IPS DF 19.7 (cell line): ENCODE results near the gene RBM39.
"Not testable (repeated sequence)": the region's sequence is repeated elsewhere in the genome, so short reads cannot be mapped to it uniquely, and the experiment has no call there.

Experiments
- DNase-seq: peaks from one replicate; pipeline ENCODE4 v3.0.0-alpha.2; 2013; ENCODE audit warnings: low read depth, low spot score

The RBM39 gene

GRCh38 chr20:35741892-35742740 is at the start of gene RBM39:
TSS of gene RBM39 (minus strand) at chr20:35742260. CDS start at chr20:35740874, 1,386 bp downstream.
- DNase-seq, result peak; percentile 100

- no peak for DNase-seq
These were observed 49.8 kb upstream of the RBM39 start for GRCh38 chr20:35791821-35792220.

GRCh38 chr20:35791097-35791496 is 49.0 kb upstream of the RBM39 start:
- no peak for DNase-seq

GRCh38 chr20:35788796-35789195 is 46.7 kb upstream of the RBM39 start:
- DNase-seq, result no peak

- not testable (repeated sequence) for DNase-seq
These were observed 43.5 kb upstream of the RBM39 start for GRCh38 chr20:35785541-35785940.

- DNase-seq, result not testable (repeated sequence)
These were observed 41.8 kb upstream of the RBM39 start for GRCh38 chr20:35783811-35784210.

DNA sequence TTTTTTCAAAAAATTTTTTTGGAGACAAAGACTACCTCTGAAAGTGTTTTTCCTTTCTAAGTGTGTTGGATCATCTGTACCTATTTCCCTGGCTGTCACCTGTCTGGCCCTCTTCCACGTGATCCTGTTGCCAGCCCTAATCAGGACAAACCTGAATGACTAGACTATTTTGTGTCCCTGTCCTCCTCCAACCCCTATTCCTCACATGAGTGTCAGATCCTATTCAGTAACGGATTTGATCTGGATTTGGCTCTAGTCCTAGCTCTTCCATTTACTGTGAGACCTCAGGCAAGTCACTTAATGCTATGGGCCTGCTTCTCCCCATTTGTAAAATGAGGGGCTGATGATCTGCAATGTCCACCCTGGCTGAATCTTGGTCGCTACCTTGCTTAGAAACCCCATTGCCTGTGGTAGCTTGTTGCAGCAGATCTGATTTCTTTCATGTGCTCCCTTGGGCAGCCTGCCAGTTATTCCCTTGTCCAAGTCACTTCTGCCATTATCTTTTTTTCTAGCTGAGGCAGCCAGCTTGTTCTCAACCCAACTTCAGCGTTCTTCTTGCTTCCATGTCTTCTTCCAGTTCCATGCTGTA is 34.5 kb upstream of the RBM39 start:
- DNase-seq, result no peak

- no peak for DNase-seq
These were observed 32.3 kb upstream of the RBM39 start for GRCh38 chr20:35774391-35774790.

- no peak for DNase-seq
These were observed 31.2 kb upstream of the RBM39 start for GRCh38 chr20:35773154-35773751.

- no peak for DNase-seq
These were observed 30.6 kb upstream of the RBM39 start for GRCh38 chr20:35772563-35773058.

DNA sequence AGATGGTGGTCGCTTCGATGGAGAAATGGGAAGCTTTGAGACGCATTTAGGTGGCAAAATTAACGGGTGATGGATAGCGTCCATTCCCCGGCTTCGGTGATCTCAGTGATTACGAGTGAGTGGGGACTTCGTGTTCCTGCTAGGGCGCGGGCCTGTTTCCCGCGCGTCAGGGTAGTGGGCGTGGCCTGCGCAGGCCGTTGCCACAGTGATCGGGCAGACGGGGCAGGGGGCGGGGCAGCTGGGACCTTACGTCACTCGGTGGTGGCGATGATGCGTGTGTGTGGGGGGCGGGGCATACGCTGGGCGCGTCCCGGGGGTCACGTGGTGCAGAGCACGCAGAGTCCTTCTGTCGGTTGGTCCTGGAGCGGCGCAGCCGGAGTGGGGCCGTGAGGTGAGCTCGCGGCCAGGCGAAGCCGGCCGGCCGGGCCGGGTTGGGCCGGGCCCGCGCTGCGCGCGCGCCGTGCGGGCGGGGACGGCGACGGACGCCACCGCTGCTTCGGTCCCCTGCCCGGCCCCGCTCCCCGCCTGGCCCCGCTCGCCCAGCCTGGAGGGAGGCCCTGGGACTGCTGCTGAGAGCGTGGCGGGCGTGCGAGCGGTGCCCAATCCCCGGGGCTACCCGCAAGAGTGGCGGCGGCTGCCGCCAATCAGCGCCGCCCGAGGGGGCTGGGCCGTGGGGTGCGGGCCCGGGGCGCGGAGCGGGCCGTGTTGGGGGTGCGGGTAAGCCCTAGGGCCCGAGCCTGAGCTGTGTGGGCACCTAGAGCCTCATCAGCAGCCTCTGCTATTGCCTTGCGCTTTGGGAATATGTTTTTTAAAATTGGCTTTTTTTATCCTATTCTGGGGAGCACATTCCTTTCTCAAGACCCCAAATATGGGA is 29.9 kb upstream of the RBM39 start, which contains the start of gene PHF20:
PHF20 (plus strand) TSS at position 327 of the 874 bp plus-strand sequence. CDS start 29,508 bp downstream, outside the sequence.
- peak; percentile 65 for DNase-seq

DNA sequence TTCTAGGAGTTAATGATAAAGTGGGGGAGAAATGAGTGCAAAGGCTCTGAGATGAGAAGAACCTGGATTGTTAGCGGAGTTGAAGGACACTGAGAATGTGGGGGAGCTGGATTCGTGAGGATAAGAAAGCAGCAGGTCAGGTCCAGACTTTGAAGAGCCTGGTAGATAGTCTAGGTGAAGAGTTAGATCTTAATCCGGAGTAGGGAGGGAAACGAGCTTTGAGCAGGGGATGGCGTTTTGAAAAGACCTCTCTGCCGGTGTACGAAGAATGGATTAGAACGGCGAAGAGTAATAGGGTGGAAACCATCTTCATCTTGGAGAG is 29.3 kb upstream of the RBM39 start:
- DNase-seq, result no peak

GRCh38 chr20:35768731-35769664 is 26.9 kb upstream of the RBM39 start:
- DNase-seq, result peak; percentile 93

DNA sequence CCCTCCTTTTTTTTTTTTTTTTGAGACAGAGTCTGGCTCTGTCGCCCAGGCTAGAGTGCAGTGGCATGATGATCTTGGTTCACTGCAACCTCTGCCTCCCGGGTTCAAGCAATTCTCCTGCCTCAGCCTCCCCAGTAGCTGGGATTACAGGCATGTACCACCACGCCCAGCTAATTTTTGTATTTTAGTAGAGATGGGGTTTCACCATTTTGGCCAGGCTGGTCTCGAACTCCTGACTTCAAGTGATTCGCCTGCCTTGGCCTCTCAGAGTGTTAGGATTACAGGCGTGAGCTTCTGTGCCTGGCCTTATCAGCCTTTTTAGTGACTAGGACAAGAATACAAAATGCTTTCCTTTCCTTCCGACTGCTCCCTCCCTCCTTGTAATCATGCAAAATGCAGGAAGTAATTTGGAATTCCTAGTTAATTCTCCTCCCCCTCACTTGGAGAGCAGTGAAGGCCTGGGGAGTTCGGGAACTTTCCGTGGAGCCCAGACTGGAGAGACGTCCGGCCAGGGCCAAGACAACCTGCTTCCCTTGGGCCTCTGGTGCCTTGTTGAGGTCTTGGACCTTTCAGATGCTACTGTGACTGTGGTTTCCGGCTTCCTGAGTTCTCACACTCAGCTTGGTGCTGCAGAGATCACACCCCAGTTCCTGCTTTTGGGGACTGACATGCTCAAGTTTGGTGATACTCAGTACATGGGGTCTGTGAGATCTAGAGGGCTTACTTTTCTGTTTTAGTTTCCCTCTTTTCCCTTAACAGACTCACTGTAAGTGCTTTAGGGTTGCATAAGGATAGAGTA is 25.8 kb upstream of the RBM39 start:
- peak; percentile 40 for DNase-seq

DNA sequence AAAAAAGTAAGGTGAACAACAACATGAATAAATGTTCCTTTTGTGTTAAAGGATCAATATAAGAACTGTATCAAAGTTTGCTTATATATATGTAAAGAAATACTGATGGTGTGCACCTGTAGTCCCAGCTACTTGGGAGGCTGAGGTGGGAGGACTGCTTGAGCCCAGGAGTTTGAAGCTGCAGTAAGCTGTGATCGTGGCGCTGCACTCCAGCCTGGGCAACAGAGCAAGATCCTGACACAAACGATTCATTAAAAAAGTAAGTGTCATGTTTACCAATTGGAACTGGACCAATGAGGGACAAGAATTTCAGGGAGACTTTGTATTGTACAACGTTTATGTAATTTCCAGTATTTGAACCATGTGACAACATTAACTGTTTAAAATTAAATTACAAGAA is 24.8 kb upstream of the RBM39 start:
- DNase-seq, result no peak

DNA sequence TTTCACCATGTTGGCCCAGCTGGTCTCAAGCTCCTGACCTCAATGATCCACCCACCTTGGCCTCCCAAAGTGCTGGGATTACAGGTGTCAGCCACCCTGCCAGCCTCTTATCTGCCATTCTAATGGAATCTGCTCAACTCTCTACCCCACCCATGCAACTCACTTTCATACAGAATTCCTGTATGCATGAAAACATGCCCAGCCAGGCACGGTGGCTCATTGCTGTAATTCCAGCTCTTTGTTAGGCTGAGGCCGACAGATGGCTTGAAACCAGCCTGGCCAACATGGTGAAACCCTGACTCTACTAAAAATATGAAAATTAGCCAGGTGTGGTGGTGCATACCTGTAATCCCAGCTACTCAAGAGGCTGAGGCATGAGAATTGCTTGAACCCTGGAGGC is 22.9 kb upstream of the RBM39 start:
- DNase-seq, result not testable (repeated sequence)

DNA sequence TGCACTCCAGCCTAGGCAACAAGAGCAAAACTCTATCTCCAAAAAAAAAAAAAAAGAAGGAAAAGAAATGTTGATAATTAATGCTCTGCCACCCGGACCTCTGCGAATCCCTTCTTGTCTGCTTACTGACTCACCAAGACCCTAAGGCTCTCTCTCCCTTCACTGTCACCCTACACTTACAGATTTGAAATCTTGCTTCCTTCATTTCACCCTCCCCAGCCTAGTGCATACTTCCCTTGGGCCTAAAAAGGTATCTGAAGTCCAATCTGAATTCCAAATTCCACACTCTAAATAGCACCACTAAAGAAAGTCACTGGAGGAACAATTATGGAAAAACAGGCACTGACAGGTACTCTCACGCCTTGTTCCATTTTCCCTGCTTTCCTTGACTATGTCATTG is 20.4 kb upstream of the RBM39 start:
- no peak for DNase-seq

GRCh38 chr20:35761548-35761947 is 19.5 kb upstream of the RBM39 start:
- DNase-seq, result not testable (repeated sequence)

GRCh38 chr20:35757098-35757705 is 15.1 kb upstream of the RBM39 start:
- DNase-seq, result no peak
